NCI-H524 treated with DMSO at 0.1 percent for 48 hours (cell line): ENCODE results near the gene CYGB.
A peak's percentile ranks its signal among the peaks of the same experiment; 100 is the strongest.

Source experiments
- DNase-seq: peaks from one replicate; lab custom pipeline; 2025; lab: John Stamatoyannopoulos, UW

CYGB gene

DNA sequence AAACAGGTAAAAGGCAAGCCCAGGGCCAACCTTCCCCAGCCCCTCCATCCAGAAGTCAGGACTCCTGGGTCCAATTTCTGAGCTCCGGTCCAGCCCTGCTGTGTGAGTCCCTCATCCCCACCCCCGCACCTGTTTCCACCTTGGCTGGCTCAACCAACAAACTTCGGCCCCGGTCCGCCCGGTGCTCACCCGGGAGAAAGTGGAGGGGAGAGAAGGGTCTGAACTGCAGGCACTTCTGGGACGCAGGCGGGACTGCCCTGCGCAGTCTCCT lies 36.8 kb downstream of the CYGB start:
- DNase-seq, result no peak

- DNase-seq, result peak; percentile 40
Observed at GRCh38 chr17:76500074-76500746, 37.3 kb downstream of the CYGB start.

DNA sequence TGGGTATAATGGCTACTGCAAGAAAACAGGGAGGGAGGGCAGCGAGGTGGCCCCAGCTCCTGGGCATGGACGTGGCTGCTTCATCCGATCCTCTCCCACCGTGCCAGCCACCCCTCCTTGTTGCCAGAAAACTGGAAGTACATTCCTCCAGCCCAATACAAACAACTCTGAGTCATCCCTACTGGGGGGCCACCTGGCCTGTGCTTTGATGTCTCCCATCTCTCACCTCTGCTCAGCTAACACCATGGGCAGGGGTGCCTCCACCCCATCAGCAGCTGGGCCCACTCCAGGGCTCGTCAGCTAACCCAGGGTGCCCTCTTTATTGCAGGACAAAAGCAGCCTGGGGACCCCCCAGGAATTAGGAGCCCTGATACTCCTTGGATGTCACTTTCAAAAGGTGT lies 38.2 kb downstream of the CYGB start:
- no peak for DNase-seq

- DNase-seq, result no peak
Observed at GRCh38 chr17:76498876-76499251, 38.6 kb downstream of the CYGB start.

- DNase-seq, result peak; percentile 98
Observed at GRCh38 chr17:76497979-76498875, 39.3 kb downstream of the CYGB start.

- DNase-seq, result no peak
Observed at GRCh38 chr17:76497699-76497978, 39.9 kb downstream of the CYGB start.

GRCh38 chr17:76496464-76496863 lies 41.0 kb downstream of the CYGB start:
- DNase-seq, result no peak

GRCh38 chr17:76495663-76496400 lies 41.7 kb downstream of the CYGB start:
- no peak for DNase-seq

DNA sequence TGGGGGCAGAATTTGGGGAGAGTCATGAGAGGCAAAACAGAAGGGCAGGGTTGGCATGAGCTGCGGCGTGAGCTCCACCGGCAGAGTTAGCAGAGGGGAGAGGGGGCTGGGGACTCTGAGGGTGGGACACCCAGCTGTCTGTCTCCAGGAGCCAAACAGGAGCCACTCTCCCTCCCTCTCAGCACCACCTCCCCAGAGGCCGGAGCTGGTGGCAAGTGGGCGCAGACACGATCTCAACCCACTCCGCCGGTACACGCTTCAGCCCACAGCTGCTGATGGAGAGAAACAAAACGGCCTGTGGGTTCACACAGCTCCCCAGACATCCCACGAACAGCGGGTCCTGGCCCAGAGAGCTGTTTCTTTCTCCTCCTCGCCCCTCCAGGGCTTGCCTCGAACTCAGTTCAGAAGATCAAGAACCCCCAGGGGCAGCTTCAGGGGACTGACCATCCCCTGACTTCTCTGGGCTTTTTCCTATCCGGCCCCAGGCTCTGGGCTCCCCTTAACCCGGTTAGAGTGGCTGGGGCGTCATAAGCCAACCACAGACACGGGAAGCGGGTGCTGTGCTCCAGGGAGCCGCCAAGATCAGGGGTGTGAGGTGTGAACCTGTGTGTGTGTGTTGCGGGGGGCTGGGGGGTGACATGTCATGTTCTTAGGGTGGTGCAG lies 43.9 kb downstream of the CYGB start:
- DNase-seq, result no peak

DNA sequence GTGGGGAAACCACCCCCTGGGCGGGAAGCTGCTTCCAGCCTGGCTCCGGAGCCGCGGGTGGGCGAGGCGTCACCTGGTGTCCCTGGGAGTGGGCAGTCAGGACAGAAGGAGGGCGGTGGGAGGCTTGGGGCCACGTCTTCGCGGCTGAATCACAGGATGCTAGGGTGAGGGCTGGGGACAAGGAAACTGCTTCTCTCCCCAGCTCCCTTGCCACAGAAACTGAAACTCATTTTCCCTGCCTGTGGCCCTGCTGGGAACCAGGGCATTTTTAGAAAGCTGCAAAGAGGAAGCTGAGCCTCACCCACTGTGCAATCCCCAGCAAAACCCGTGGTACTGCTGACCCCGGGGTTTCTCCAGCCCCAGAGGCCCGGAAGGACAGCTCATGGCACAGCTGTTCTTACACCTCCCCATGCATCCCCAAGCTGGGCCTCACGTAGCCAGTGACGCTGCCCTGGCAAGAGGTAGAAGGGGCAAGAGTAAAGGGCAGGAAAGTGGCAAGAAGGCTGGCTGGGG lies 44.5 kb downstream of the CYGB start:
- no peak for DNase-seq

DNA sequence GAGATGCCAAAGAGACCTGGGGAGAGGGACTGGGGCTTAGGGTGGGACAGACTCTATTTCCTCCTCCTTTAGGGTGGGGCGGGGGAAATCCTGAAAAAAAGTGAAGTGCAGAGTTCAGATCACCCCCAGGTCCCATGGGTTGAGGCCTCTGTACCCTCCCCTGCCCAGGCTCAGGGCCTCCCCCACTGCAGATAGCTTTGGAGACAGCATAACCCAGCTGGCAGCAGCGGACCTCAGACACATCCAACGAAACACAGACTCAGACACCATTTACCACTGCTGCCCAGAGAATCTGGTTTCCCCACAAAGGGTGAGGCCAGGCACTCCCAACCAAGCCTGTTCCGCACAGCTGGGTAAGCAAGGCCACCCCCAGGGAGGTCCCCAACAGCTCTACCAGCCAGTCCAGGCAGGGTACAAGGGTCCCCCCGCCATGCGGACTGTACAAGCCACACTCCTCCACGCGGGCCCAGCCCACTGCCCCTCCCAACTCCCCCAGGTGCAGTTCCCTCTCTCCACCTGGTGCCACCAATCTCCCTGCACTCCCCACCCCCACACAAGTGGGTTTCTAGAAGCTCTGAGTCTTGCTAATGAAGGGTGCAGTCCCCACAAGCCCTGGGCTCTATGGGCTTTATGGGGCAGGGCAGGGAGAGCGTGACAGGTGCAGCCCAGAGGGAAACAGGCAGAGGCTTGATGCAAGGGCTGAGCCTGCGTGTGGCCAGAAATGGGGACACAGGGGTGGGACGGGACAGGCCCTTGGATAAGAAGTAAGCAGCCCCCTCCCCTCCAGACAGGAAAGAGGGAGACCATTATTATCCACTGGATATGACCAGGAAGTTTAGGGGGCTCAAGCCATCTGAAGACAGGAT lies 45.2 kb downstream of the CYGB start:
- no peak for DNase-seq

DNA sequence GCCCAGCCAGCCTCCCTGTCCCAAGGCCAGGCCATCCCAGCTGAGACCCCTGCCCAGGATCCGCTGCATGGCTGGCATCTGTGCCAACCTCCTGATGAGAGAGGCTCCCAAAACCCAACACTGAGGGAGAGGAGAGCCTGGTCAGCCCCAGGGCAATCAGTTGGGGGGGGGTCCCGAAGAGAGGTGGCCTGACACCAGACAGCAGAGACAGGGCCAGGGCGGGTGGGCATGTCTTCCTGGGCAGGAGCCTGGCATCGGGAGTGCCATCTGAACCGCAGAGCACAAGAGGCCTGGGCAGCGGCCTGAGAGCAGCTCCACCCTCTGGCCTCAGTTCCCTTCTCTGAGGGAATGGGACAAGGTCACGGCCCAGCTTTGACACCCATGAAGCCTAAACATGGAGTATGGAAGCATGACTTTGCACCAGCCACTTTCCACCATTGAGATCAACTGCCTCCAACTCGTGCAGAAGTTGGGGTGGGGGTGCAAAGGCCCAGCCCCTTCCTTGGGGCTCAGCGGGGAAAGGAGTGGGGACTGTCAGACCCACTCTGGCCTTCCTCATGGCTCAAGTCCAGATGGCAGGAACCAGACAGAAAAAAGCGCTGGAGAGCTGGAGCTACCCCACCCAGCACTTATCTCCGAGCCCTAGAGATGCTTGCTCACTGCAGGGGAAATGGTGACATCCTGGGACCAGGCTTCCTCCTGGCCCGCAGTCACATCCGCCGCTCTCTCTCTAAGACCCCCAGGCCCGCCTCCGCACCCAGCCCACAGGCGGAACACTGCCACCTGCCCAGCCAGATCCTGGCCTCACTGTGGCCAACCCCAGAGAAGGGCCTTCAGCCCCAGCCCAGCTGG lies 46.0 kb downstream of the CYGB start:
- no peak for DNase-seq

DNA sequence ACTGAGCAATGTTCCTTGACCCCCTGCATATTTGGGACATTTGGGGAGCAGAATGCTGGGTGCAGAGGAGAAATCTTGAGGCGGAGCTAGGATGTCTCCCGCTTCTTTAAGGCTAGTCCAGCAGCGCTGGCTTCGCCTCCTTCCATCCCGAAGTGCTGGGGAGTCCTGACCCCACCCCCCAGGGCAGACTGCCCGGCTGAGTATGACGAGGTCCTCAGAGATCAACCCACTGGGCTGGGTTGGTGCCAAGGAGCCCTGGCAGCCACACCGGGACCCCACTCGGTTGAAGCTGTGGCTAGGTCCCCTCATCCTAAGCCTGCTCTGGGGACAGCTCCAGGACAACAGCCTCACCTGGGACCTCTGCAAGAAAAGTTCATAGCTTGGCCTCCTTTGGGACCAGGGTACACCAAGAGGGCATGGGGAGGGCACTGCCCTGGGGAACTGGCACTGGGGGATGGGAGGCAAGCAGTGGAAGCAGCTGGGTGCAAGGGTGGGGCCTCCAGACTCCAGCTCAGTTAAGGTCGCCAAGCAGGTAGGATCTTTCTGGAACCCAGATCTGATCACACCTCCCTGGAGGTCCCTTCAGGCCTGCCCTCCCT lies 47.3 kb downstream of the CYGB start:
- DNase-seq, result no peak

DNA sequence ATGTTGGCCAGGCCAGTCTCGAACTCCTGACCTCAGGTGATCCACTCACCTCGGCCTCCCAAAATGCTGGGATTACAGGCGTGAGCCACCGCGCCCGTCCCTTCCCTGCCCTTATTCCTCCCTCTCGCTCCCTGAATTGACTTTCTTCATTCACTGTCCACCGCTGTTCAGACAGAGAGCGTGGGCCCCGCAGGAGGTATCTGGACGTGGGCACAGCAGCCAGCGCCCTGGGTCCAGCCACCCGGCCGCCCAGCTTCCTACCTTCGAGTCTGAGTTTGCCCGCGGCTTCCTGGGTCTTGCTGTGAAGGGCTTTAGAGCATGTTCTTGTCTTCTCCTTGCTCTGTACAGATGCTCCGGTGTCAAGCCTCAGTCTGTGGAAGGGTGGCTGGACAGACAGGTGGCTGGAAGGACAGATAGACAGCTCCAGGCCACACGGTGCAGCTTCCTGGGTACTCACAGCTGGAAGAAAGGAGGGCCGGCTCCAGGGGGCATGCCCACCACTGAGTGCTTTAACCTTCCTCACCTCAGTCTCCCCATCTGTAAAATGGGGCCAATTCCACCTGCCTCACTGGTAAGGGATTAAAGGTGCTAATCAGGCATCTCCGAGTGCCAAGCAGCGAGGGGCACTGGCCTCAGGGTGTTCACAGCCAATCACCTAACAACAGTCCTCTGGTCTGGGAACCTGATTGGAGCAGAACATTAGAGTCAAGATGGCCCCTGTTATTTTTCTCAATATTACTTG lies 49.9 kb downstream of the CYGB start:
- no peak for DNase-seq

DNA sequence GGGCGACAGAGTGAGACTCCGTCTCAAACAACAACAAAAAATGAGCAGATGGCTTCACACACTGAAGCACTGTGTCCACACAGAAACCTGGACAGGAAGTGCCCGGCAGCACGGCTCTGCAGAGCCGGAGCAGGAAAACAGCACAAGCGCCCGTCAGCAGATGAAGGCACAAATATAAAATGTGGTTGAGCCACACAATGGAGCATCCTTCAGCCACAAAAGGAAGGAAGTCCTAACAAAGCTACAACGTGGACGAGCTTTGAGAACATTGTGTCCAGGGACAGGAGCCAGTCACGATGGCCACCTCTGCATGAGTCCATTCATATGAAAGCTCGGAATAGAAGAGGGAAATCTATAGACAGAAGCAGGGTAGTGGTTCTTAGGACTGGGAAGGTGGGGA lies 51.9 kb downstream of the CYGB start:
- no peak for DNase-seq

- no peak for DNase-seq
Observed at GRCh38 chr17:76484228-76484725, 53.2 kb downstream of the CYGB start.

- no peak for DNase-seq
Observed at GRCh38 chr17:76481071-76481655, 56.3 kb downstream of the CYGB start.

- no peak for DNase-seq
Observed at GRCh38 chr17:76480632-76481031, 56.9 kb downstream of the CYGB start.

DNA sequence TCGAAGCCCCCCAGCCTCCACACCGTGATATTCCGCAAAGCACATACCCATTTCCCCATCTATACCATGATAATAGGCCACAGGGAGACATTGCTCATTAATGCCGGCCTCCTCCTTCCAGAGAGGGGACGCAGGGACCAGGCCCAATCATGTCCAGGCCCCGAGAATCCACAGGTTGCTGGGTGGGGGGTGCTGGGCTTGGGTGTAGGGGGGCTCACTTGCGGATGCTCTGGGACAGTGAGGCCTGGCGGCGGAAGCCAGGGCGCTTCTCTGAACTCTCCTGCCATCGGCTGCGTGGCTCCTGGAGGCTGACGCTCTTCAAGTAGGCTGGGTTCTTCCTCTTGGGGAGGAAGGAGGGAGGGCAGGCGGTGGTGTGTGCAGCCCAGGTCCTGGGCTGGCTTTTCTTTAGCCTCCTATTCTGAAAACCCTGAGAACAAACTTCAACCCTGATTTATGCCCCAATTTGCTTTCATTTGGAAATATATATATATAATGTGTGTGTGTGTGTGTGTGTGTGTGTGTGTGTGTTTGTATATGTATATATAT lies 57.9 kb downstream of the CYGB start:
- no peak for DNase-seq
